Placental pericyte (primary cell): ENCODE data around the gene CFAP53. TPM values are rescaled to one million over a fixed set of nuclear protein-coding genes. Genes with fewer than 3 reads are reported as not detected.

Experiments used
- small RNA-seq: library from RNA; depleted of rRNA; stranded (forward); fragments of <200 nt; gene quantifications from one replicate; pipeline ENCODE3, GENCODE V24; 2012; ENCODE audit warnings: low replicate concordance
- total RNA-seq: library from RNA; depleted of rRNA; stranded (reverse); fragments of >200 nt; gene quantifications from 2 replicates; pipeline ENCODE4 v1.2.3, GENCODE V29; 2012

Gene CFAP53
- total RNA-seq: 0.22 TPM in 1 of 2 replicates, not detected in the other

GRCh38 chr18:50266248-50266704 lies at the start of gene CFAP53:
TSS of gene CFAP53 (minus strand) at chr18:50266495. CDS start at chr18:50266404, 91 bp downstream.

GRCh38 chr18:50287441-50288347 lies 21.4 kb upstream of the CFAP53 start, which contains the start of gene CXXC1:
TSS of gene CXXC1 (minus strand) at chr18:50287692. CDS start at chr18:50287589, 103 bp downstream.

GRCh38 chr18:50281295-50281971 lies 15.1 kb upstream of the CFAP53 start, which contains the start of gene MBD1:
TSS of gene MBD1 (minus strand) at chr18:50281523. CDS start at chr18:50279992, 1,531 bp downstream.

GRCh38 chr18:50194631-50195532 lies 71.4 kb downstream of the CFAP53 start, which contains the start of gene MYO5B:
TSS of gene MYO5B (minus strand) at chr18:50195147. CDS start at chr18:50194793, 354 bp downstream.

Small RNA genes within 50 kb of the gene (small RNA-seq; reads per million reads assigned to genes)
- not detected for gene RN7SL310P

Other genes with a start within 250 kb of the CFAP53 start
- 0.66 and 0.72 TPM in 2 replicates for gene MYO5B, start 71.3 kb downstream of the CFAP53 start, total RNA-seq
- 88.2 and 114 TPM in 2 replicates for gene MBD1, start 15.0 kb upstream of the CFAP53 start, total RNA-seq
- gene CXXC1, start 21.2 kb upstream of the CFAP53 start, total RNA-seq: 52.0 and 53.0 TPM in 2 replicates
- 2.0 and 36.8 TPM in 2 replicates for gene SKA1, start 108.6 kb upstream of the CFAP53 start, total RNA-seq